Esophagus muscularis mucosa (tissue), 4 donors: ENCODE measurements around the gene PRPS1. TPM values are rescaled to one million over a fixed set of nuclear protein-coding genes. Genes with fewer than 3 reads are reported as not detected.
"Not testable (repeated sequence)": the region's sequence is repeated elsewhere in the genome, so short reads cannot be mapped to it uniquely, and the experiment has no call there.

Experiments used
- DNase-seq: peaks from one replicate; pipeline ENCODE4 v3.0.0-alpha.2; 2017; ENCODE audit errors: extremely low spot score
- H3K27ac ChIP-seq, 4 donors: fragments of 200-600 bp; sonication (generic); replicated peaks in 1 of 4; 1 replicate in 3 of 4; 2 replicates in 1 of 4; pipeline ENCODE4 v1.5.1; 2016 to 2019; ENCODE audit warnings: mild to moderate bottlenecking in 1 of 4
- H3K27me3 ChIP-seq, 4 donors: fragments of 200-600 bp; sonication (generic); one replicate each; pipeline versions ENCODE4 v1.5.1 to v1.6.0; 2016 to 2019
- H3K36me3 ChIP-seq, 4 donors: fragments of 200-600 bp; sonication (generic); one replicate each; pipeline ENCODE4 v1.5.1; 2016 to 2019
- H3K4me1 ChIP-seq, 4 donors: fragments of 200-600 bp; sonication (generic); one replicate each; pipeline ENCODE4 v1.5.1; 2016 to 2019
- H3K4me3 ChIP-seq, 4 donors: fragments of 200-600 bp; sonication (generic); 1 replicate in 2 of 4; 2 replicates in 2 of 4; pipeline ENCODE4 v1.5.1; 2016 to 2019; ENCODE audit warnings: mild to moderate bottlenecking in 4 of 4, moderate library complexity in 1 of 4
- H3K9me3 ChIP-seq, 4 donors: fragments of 200-600 bp; sonication (generic); 1 replicate in 3 of 4; 2 replicates in 1 of 4; pipeline ENCODE4 v1.5.1; 2016 to 2019
- CTCF ChIP-seq, 3 experiments: fragments of 200-600 bp in 2 of 3; fragments of 450-650 bp in 1 of 3; sonication (generic) in 2 of 3; IDR thresholded peaks; one replicate each; pipeline ENCODE4 v1.5.1; 2017 to 2019; ENCODE audit warnings: antibody characterized with exemption in 3 of 3, mild to moderate bottlenecking in 2 of 3, moderate library complexity in 1 of 3
- EP300 ChIP-seq: sonication (generic); formaldehyde crosslinking; IDR thresholded peaks from one replicate; pipeline ENCODE4 v1.6.1; 2017; ENCODE audit warnings: antibody characterized with exemption
- POLR2A ChIP-seq: fragments of 450-650 bp; IDR thresholded peaks from one replicate; pipeline ENCODE4 v1.6.1; 2017; ENCODE audit warnings: antibody characterized with exemption, moderate library complexity, mild to moderate bottlenecking, low read depth
- POLR2AphosphoS5 ChIP-seq, 2 donors: sonication (generic); formaldehyde crosslinking; IDR thresholded peaks; one replicate each; pipeline ENCODE4 v1.6.1; 2017; ENCODE audit warnings: antibody characterized with exemption in 2 of 2
- WGBS: methylation state at CpG from one replicate; pipeline ENCODE4 v1.1.5; 2018; 5-methylcytosine and 5-hydroxymethylcytosine counted together
- intact Hi-C: fragments of 100-400 bp; cut with DNase I; formaldehyde crosslinking; loops from one replicate; pipeline ENCODE4 v1.15.1; 2023
- total RNA-seq, 4 donors: library from RNA; depleted of rRNA; stranded (reverse); fragments of >200 nt; gene quantifications; one replicate each; pipeline versions ENCODE4 v1.1.0 to v1.2.1, GENCODE V29; 2016

Gene PRPS1
- total RNA-seq, 4 donors from 2014 or later: 17.0 to 36.0 (median 23.4) TPM

DNA sequence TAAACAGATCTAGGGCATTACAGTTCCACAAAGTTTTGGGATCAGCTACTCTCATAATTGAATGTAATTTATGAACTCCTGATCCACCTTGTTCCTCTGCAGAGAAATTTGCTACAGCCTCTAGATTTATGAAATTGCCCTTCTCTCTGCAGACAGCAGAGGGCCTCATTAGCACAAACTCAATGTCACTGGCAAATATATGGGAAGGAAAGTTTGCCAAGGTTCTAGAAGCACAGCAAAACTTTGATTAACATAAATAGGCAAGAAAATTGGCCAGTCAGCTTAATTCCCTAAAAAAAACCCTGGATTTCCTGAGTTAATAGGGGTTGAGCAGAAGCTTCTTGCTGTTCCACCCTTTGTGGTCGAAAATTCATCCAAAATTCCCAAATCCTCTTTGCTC is 31.5 kb downstream of the PRPS1 start:
- H3K36me3 ChIP-seq: peaks cover 0 to 3% (median 0%) of the 10 kb centered on the region in 4 donors
- intact Hi-C loops: loop anchor here (5.0 kb wide), 1 partner anchor 233 kb away; no protein-coding TSS in a partner anchor
- no peak overlapping the region for H3K27ac ChIP-seq

DNA sequence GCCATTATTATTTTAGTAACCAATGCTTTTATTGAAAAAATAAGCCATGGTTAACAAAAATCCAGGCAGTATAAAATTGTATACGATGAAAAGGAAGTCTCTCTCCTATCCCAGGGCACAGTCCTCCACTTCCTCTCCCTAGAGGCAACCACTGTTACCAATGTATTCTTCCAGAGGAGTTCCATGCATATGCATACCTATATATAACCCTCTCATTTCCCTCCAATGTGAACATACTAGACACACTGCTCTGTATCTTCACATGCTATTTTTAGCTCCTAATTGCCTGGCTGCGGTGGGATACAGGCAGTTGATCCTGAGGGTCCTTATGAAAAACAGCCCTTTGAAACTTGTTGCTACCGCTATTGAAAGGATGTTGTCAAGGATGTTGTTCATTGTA is 33.8 kb downstream of the PRPS1 start:
- Histone ChIP-seq H3K9me3 (no peaks in the 10 kb centered on the region), H3K27ac (peak overlapping the region in 1 of 4 donors; percentile 14), H3K36me3 (peaks cover 0 to 3% (median 0%) of the 10 kb centered on the region in 4 donors), H3K4me1 (peaks cover 0 to 13% (median 2%) of the 10 kb centered on the region in 4 donors), H3K4me3 (no peak overlapping the region), H3K27me3 (no peaks in the 10 kb centered on the region)
- 67% methylated on average over 3 of the region's 3 CpGs for WGBS
- intact Hi-C loops: loop anchor here (2.0 kb wide), 1 partner anchor 119 kb away; no protein-coding TSS in a partner anchor
- TF ChIP-seq CTCF (IDR thresholded peaks at IDR 0.05) (no peak), EP300 (no peak), POLR2AphosphoS5 (IDR thresholded peaks at IDR 0.05) (no peak), POLR2A (no peak)
- no peak for DNase-seq

More for the DNA sequence above, 31.5 kb downstream of the PRPS1 start:
- H3K4me1 ChIP-seq: peaks cover 0 to 22% (median 10%) of the 10 kb centered on the region in 4 donors
- no peaks in the 10 kb centered on the region for H3K27me3 ChIP-seq
- TF ChIP-seq EP300 (no peak), POLR2AphosphoS5 (IDR thresholded peaks at IDR 0.05) (peak in 1 of 2 donors; percentile 19), CTCF (IDR thresholded peaks at IDR 0.05) (peak; percentile 66 to 68 (median 67)), POLR2A (no peak)
- WGBS: 85% methylated on average over 1 of the region's 1 CpG
- no peak for DNase-seq
- H3K9me3 ChIP-seq: no peaks in the 10 kb centered on the region
- no peak overlapping the region for H3K4me3 ChIP-seq

DNA sequence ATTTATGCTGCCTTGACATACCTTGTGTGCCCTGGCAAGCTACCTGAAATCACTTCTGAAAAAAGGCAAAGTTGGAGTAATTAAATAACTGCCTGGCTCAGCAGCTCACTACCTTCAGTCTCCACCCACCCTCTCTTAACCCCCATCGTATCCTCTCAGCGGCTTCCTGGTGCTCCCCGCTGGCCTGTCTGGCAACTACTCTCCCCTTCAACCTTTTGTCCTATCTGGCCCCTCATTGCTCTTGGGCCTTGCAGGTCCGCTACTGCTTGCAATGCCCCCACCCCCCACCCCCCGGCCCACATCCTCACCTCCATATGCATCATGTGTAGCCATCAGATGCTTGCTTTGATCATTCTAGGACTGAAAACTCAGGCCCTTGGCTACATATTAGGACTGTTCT is 34.5 kb downstream of the PRPS1 start:
- intact Hi-C loops: loop anchor here (2.0 kb wide), 1 partner anchor 118 kb away; no protein-coding TSS in a partner anchor
- Histone ChIP-seq H3K27me3 (no peaks in the 10 kb centered on the region), H3K4me3 (no peak overlapping the region), H3K4me1 (peaks cover 0 to 13% (median 2%) of the 10 kb centered on the region in 4 donors), H3K36me3 (peaks cover 0 to 3% (median 0%) of the 10 kb centered on the region in 4 donors), H3K9me3 (no peaks in the 10 kb centered on the region), H3K27ac (no peak overlapping the region)
- no peak for DNase-seq
- WGBS: 72% methylated on average over 5 of the region's 5 CpGs
- TF ChIP-seq EP300 (no peak), POLR2A (no peak), POLR2AphosphoS5 (IDR thresholded peaks at IDR 0.05) (no peak), CTCF (IDR thresholded peaks at IDR 0.05) (no peak)

GRCh38 chrX:107666931-107667330 is 38.6 kb downstream of the PRPS1 start:
- intact Hi-C loops: no loop called here
- no peak overlapping the region for H3K27ac ChIP-seq
- TF ChIP-seq CTCF (IDR thresholded peaks at IDR 0.05): no peak
- no peak for TF ChIP-seq POLR2AphosphoS5 (IDR thresholded peaks at IDR 0.05)
- no peak for TF ChIP-seq EP300
- TF ChIP-seq POLR2A: no peak
- no peaks in the 10 kb centered on the region for H3K27me3 ChIP-seq
- no peak for DNase-seq
- H3K36me3 ChIP-seq: peaks cover 0 to 3% (median 0%) of the 10 kb centered on the region in 4 donors
- no peak overlapping the region for H3K4me3 ChIP-seq
- 91% methylated on average over 1 of the region's 1 CpG for WGBS
- H3K9me3 ChIP-seq: no peaks in the 10 kb centered on the region
- no peaks in the 10 kb centered on the region for H3K4me1 ChIP-seq

- Histone ChIP-seq H3K27me3 (no peaks in the 10 kb centered on the region), H3K27ac (no peak overlapping the region), H3K4me1 (peaks cover 0 to under 1% (median under 1%) of the 10 kb centered on the region in 4 donors), H3K4me3 (no peak overlapping the region), H3K9me3 (no peaks in the 10 kb centered on the region), H3K36me3 (peaks cover 0 to 3% (median 0%) of the 10 kb centered on the region in 4 donors)
- intact Hi-C loops: no loop called here
- TF ChIP-seq POLR2A (no peak), EP300 (no peak), CTCF (IDR thresholded peaks at IDR 0.05) (no peak), POLR2AphosphoS5 (IDR thresholded peaks at IDR 0.05) (no peak)
- DNase-seq: no peak
- WGBS: 68% methylated on average over 1 of the region's 1 CpG
Observed at GRCh38 chrX:107667426-107667825, 39.1 kb downstream of the PRPS1 start.

DNA sequence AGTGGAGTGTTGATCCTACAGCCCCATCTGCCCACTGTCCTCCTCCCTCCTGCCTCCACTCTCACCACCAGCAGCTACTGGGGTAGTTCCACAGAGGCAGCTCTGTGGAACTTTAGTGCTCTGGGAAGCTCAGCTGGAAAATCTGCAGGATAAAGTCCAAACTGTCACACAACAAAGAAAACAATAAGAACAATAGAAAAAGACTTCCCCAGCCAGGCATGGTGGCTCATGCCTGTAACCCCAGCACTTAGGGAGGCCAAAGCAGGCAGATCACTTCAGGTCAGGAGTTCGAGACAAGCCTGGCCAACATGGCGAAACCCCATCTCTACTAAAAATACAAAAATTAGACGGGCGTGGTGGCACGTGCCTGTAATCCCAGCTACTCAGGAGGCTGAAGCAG is 40.4 kb downstream of the PRPS1 start:
- H3K27me3 ChIP-seq, H3K27ac ChIP-seq, H3K9me3 ChIP-seq, H3K4me3 ChIP-seq, H3K36me3 ChIP-seq, intact Hi-C loops, DNase-seq: not testable (repeated sequence)
- 82% methylated on average over 5 of the region's 5 CpGs for WGBS
- H3K4me1 ChIP-seq: peaks cover 7 to 13% (median 10%) of the 10 kb centered on the region in 4 donors
